COLO668 (cell line): ENCODE results near the gene PTRH1.

ENCODE experiments used
- DNase-seq: peaks from one replicate; lab custom pipeline; 2025; ENCODE audit not compliant: unreplicated experiment; lab: John Stamatoyannopoulos, UW

Gene PTRH1

GRCh38 chr9:127720031-127720864, 4.8 kb upstream of the PTRH1 start:
- no peak for DNase-seq

GRCh38 chr9:127717766-127718165, 2.3 kb upstream of the PTRH1 start:
- DNase-seq = no peak

- no peak for DNase-seq
Observed at GRCh38 chr9:127716412-127716811, 949 bp upstream of the PTRH1 start.

- DNase-seq = peak; percentile 49
Observed at GRCh38 chr9:127714951-127715469, 453 bp downstream of the PTRH1 start.

GRCh38 chr9:127714020-127714750, 1.3 kb downstream of the PTRH1 start:
- peak; percentile 14 for DNase-seq

- no peak for DNase-seq
Observed at GRCh38 chr9:127712867-127713266, 2.6 kb downstream of the PTRH1 start.

- no peak for DNase-seq
Observed at GRCh38 chr9:127712371-127712770, 3.1 kb downstream of the PTRH1 start.

GRCh38 chr9:127711831-127712274, 3.6 kb downstream of the PTRH1 start:
- DNase-seq = peak; percentile 76

GRCh38 chr9:127711226-127711701, 4.2 kb downstream of the PTRH1 start:
- no peak for DNase-seq

GRCh38 chr9:127710204-127710783, 5.2 kb downstream of the PTRH1 start:
- no peak for DNase-seq

- DNase-seq = no peak
Observed at GRCh38 chr9:127708952-127709587, 6.4 kb downstream of the PTRH1 start.

GRCh38 chr9:127707766-127708165, 7.7 kb downstream of the PTRH1 start:
- DNase-seq = peak; percentile 56

GRCh38 chr9:127706836-127707241, 8.6 kb downstream of the PTRH1 start, which contains the start of gene CFAP157:
Gene CFAP157 (plus strand): TSS chr9:127706988. CDS start chr9:127707032, 44 bp downstream.
- DNase-seq = peak; percentile 68

GRCh38 chr9:127705577-127706379, 9.7 kb downstream of the PTRH1 start:
- DNase-seq = no peak

GRCh38 chr9:127703289-127703946, 12.0 kb downstream of the PTRH1 start:
- no peak for DNase-seq

GRCh38 chr9:127700594-127701255, 14.7 kb downstream of the PTRH1 start:
- no peak for DNase-seq

- no peak for DNase-seq
Observed at GRCh38 chr9:127700140-127700539, 15.3 kb downstream of the PTRH1 start.

GRCh38 chr9:127698985-127699670, 16.3 kb downstream of the PTRH1 start:
- peak; percentile 91 for DNase-seq
